H9 (cell line): ENCODE measurements around the gene CCDC85B. TPM values are rescaled to one million over a fixed set of nuclear protein-coding genes. Genes with fewer than 3 reads are reported as not detected.
A peak's percentile ranks its signal among the peaks of the same experiment; 100 is the strongest.

Source experiments
- DNase-seq: peaks from one replicate; pipeline ENCODE4 v3.0.0-alpha.2; 2017
- H2AFZ ChIP-seq: one replicate; pipeline ENCODE4 v1.6.1; 2013; ENCODE audit warnings: mild to moderate bottlenecking, low read length, control low read depth, moderate library complexity
- H2AK5ac ChIP-seq: 2 replicates; pipeline ENCODE4 v1.6.1; 2013; ENCODE audit warnings: low read length, control low read depth, mixed read lengths; ENCODE audit not compliant: insufficient read length
- H2BK120ac ChIP-seq: one replicate; pipeline ENCODE4 v1.6.1; 2013; ENCODE audit warnings: low read depth, mild to moderate bottlenecking, low read length, control low read depth, inconsistent platforms; ENCODE audit not compliant: poor library complexity, severe bottlenecking
- H2BK12ac ChIP-seq: 2 replicates; pipeline ENCODE4 v1.6.1; 2013; ENCODE audit warnings: low read length, control low read depth, mixed read lengths, low read depth; ENCODE audit not compliant: insufficient read length
- H2BK15ac ChIP-seq: 2 replicates; pipeline ENCODE4 v1.6.1; 2013; ENCODE audit warnings: low read depth, low read length, control low read depth
- H2BK20ac ChIP-seq: one replicate; pipeline ENCODE4 v1.6.1; 2013; ENCODE audit warnings: low read depth, mild to moderate bottlenecking, low read length, control low read depth, inconsistent platforms; ENCODE audit not compliant: poor library complexity, severe bottlenecking
- H2BK5ac ChIP-seq: 2 replicates; pipeline ENCODE4 v1.6.1; 2013; ENCODE audit warnings: low read length, control low read depth, mixed read lengths; ENCODE audit not compliant: insufficient read length
- H3K14ac ChIP-seq: 2 replicates; pipeline ENCODE4 v1.6.1; 2013; ENCODE audit warnings: low read length, control low read depth; ENCODE audit not compliant: insufficient read depth
- H3K18ac ChIP-seq: 2 replicates; pipeline ENCODE4 v1.6.1; 2013; ENCODE audit warnings: low read depth, mild to moderate bottlenecking, mixed read lengths, low read length, control low read depth; ENCODE audit not compliant: insufficient read length
- H3K23ac ChIP-seq: 2 replicates; pipeline ENCODE4 v1.6.1; 2013; ENCODE audit warnings: low read length, control low read depth, mixed read lengths, low read depth; ENCODE audit not compliant: insufficient read length
- H3K23me2 ChIP-seq: 2 replicates; pipeline ENCODE4 v1.6.1; 2013; ENCODE audit warnings: low read depth, mild to moderate bottlenecking, mixed read lengths, low read length, control low read depth; ENCODE audit not compliant: insufficient read length, poor library complexity, severe bottlenecking
- H3K27ac ChIP-seq: 2 replicates; pipeline ENCODE4 v1.5.1; 2013; ENCODE audit warnings: low read length, control low read depth, mixed read lengths, low read depth; ENCODE audit not compliant: insufficient read length
- H3K27me3 ChIP-seq: 2 replicates; pipeline ENCODE4 v1.6.1; 2013; ENCODE audit warnings: low read length, control low read depth, inconsistent platforms; ENCODE audit not compliant: insufficient read depth
- H3K4ac ChIP-seq: 2 replicates; pipeline ENCODE4 v1.6.1; 2013; ENCODE audit warnings: low read depth, mild to moderate bottlenecking, control low read depth, inconsistent platforms, low read length, moderate library complexity
- H3K4me1 ChIP-seq: 2 replicates; pipeline ENCODE4 v1.6.1; 2013; ENCODE audit warnings: low read length, control low read depth, inconsistent platforms; ENCODE audit not compliant: insufficient read depth
- H3K4me2 ChIP-seq: 2 replicates; pipeline ENCODE4 v1.6.1; 2013; ENCODE audit warnings: low read length, control low read depth, mixed read lengths; ENCODE audit not compliant: insufficient read length, insufficient read depth
- H3K56ac ChIP-seq: 2 replicates; pipeline ENCODE4 v1.6.1; 2013; ENCODE audit warnings: low read depth, mild to moderate bottlenecking, mixed read lengths, low read length, control low read depth; ENCODE audit not compliant: insufficient read length
- H3K79me1 ChIP-seq: 2 replicates; pipeline ENCODE4 v1.6.1; 2013; ENCODE audit warnings: low read depth, mild to moderate bottlenecking, moderate library complexity, low read length, control low read depth, inconsistent platforms; ENCODE audit not compliant: insufficient read depth, poor library complexity, severe bottlenecking
- H3K79me2 ChIP-seq: 2 replicates; pipeline ENCODE4 v1.6.1; 2013; ENCODE audit warnings: low read length, control low read depth, inconsistent platforms; ENCODE audit not compliant: insufficient read depth
- H3K9ac ChIP-seq: 2 replicates; pipeline ENCODE4 v1.6.1; 2013; ENCODE audit warnings: low read length, control low read depth, mixed read lengths; ENCODE audit not compliant: insufficient read length; ENCODE audit errors: extremely low read depth
- H3K9me3 ChIP-seq: one replicate; pipeline ENCODE4 v1.6.1; 2013; ENCODE audit warnings: low read depth, low read length, inconsistent platforms; ENCODE audit not compliant: control insufficient read depth
- H3T11ph ChIP-seq: one replicate; pipeline ENCODE4 v1.6.1; 2013; ENCODE audit warnings: mild to moderate bottlenecking, low read length, control low read depth, inconsistent platforms
- H4K20me1 ChIP-seq: one replicate; pipeline ENCODE4 v1.6.1; 2013; ENCODE audit not compliant: control insufficient read depth, insufficient read length, insufficient read depth
- H4K5ac ChIP-seq: 2 replicates; pipeline ENCODE4 v1.6.1; 2013; ENCODE audit warnings: low read depth, mild to moderate bottlenecking, mixed read lengths, low read length, control low read depth; ENCODE audit not compliant: insufficient read length
- H4K8ac ChIP-seq: replicated peaks from 2 replicates; pipeline ENCODE4 v1.6.1; 2013; ENCODE audit warnings: low read length, control low read depth, mixed read lengths, low read depth; ENCODE audit not compliant: insufficient read length
- H4K91ac ChIP-seq: 2 replicates; pipeline ENCODE4 v1.6.1; 2013; ENCODE audit warnings: low read depth, mild to moderate bottlenecking, moderate library complexity, mixed read lengths, low read length, control low read depth; ENCODE audit not compliant: insufficient read length
- H3K27ac Mint-ChIP-seq, 3 experiments: 2 replicates in 2 of 3; 3 replicates in 1 of 3; pipeline ENCODE4 v1.8.0; 2020 to 2021; ENCODE audit warnings: mixed read lengths in 3 of 3, mild to moderate bottlenecking in 1 of 3, moderate library complexity in 1 of 3
- H3K27me3 Mint-ChIP-seq: 2 replicates; pipeline ENCODE4 v1.8.0; 2021; ENCODE audit warnings: low read depth, mild to moderate bottlenecking, moderate library complexity, mixed read lengths
- H3K36me3 Mint-ChIP-seq, 3 experiments: 2 replicates in 2 of 3; 3 replicates in 1 of 3; pipeline ENCODE4 v1.8.0; 2020 to 2021; ENCODE audit warnings: low read depth in 3 of 3, mixed read lengths in 3 of 3; ENCODE audit not compliant: insufficient read depth in 1 of 3
- H3K4me1 Mint-ChIP-seq, 2 experiments: 2 replicates each; pipeline ENCODE4 v1.8.0; 2020; ENCODE audit warnings: mixed read lengths in 2 of 2
- H3K4me3 Mint-ChIP-seq, 2 experiments: 2 replicates in 1 of 2; 3 replicates in 1 of 2; pipeline ENCODE4 v1.8.0; 2020 to 2021; ENCODE audit warnings: mild to moderate bottlenecking in 2 of 2, mixed read lengths in 2 of 2, moderate library complexity in 1 of 2
- H3K9me3 Mint-ChIP-seq, 2 experiments: 2 replicates in 1 of 2; 3 replicates in 1 of 2; pipeline ENCODE4 v1.8.0; 2020; ENCODE audit warnings: mild to moderate bottlenecking in 2 of 2, mixed read lengths in 2 of 2, moderate library complexity in 1 of 2
- WGBS: extraction: QIAGEN DNeasy Blood & Tissue Kit; methylation state at CpG from one replicate; pipeline ENCODE4 v1.1.7; 2013; ENCODE audit warnings: missing lambda C conversion rate, low lambda C conversion rate, mixed read lengths; ENCODE audit not compliant: insufficient read length; ENCODE audit errors: extremely low coverage; 5-methylcytosine and 5-hydroxymethylcytosine counted together
- total RNA-seq: library from RNA; stranded (reverse); gene quantifications from 2 replicates; pipeline ENCODE4 v1.2.1, GENCODE V29; 2021
- TF ChIP-seq, protein P1 (sequence below): fragments of 200-600 bp; sonication (generic); conservative IDR thresholded peaks from 3 replicates; pipeline ENCODE4 v1.8.0; 2021; ENCODE audit warnings: antibody characterized with exemption, mild to moderate bottlenecking

Gene CCDC85B
- total RNA-seq, 1 experiment from 2014 or later: 23.3 TPM

- Mint-ChIP-seq H3K9me3 (peaks cover 0 to 3% of the 10 kb centered on the region in 2 experiments; a peak in 1 of 5 replicates), H3K4me1 (peaks cover 25% of the 10 kb centered on the region in 2 experiments), H3K27me3 (no peaks in the 10 kb centered on the region), H3K36me3 (peaks cover 32 to 46% (median 43%) of the 10 kb centered on the region in 3 experiments), H3K27ac (peak overlapping the region in 2 of 3 experiments; percentile 72 to 77; a peak in 3 of 7 replicates), H3K4me3 (peak overlapping the region; percentile 78 to 93)
- Histone ChIP-seq H3K4me1 (no peaks in the 10 kb centered on the region), H2BK12ac (no peak overlapping the region), H3K14ac (peak overlapping the region; percentile 91; the same call in 1 of the 2 replicates), H3K23me2 (peaks cover 25% of the 10 kb centered on the region), H2AK5ac (no peak overlapping the region), H3K18ac (no peak overlapping the region), H3K4ac (no peak overlapping the region), H3K79me2 (peaks cover 9% of the 10 kb centered on the region; the same call in 1 of the 2 replicates), H4K20me1 (peaks cover 2% of the 10 kb centered on the region), H3K9me3 (no peaks in the 10 kb centered on the region), H3K27me3 (no peaks in the 10 kb centered on the region), H3T11ph (no peak overlapping the region), H2AFZ (no peak overlapping the region), H3K23ac (no peak overlapping the region), H3K79me1 (no peaks in the 10 kb centered on the region), H3K27ac (no peak overlapping the region), H2BK120ac (no peak overlapping the region), H3K4me2 (peak overlapping the region; percentile 92), H2BK20ac (no peak overlapping the region), H4K8ac (no peak overlapping the region), H2BK15ac (no peak overlapping the region), H4K5ac (no peak overlapping the region), H3K9ac (peak overlapping the region; percentile 85), H4K91ac (no peak overlapping the region), H2BK5ac (no peak overlapping the region), H3K56ac (no peak overlapping the region)
- WGBS: no CpG with 5 or more reads among the region's 14 CpGs
- TF ChIP-seq, protein P1, sequence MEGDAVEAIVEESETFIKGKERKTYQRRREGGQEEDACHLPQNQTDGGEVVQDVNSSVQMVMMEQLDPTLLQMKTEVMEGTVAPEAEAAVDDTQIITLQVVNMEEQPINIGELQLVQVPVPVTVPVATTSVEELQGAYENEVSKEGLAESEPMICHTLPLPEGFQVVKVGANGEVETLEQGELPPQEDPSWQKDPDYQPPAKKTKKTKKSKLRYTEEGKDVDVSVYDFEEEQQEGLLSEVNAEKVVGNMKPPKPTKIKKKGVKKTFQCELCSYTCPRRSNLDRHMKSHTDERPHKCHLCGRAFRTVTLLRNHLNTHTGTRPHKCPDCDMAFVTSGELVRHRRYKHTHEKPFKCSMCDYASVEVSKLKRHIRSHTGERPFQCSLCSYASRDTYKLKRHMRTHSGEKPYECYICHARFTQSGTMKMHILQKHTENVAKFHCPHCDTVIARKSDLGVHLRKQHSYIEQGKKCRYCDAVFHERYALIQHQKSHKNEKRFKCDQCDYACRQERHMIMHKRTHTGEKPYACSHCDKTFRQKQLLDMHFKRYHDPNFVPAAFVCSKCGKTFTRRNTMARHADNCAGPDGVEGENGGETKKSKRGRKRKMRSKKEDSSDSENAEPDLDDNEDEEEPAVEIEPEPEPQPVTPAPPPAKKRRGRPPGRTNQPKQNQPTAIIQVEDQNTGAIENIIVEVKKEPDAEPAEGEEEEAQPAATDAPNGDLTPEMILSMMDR: no peak
- no peak for DNase-seq
These were observed 29.3 kb upstream of the CCDC85B start for GRCh38 chr11:65861165-65861505.
